ENCODE results near the gene WDHD1.

DNA sequence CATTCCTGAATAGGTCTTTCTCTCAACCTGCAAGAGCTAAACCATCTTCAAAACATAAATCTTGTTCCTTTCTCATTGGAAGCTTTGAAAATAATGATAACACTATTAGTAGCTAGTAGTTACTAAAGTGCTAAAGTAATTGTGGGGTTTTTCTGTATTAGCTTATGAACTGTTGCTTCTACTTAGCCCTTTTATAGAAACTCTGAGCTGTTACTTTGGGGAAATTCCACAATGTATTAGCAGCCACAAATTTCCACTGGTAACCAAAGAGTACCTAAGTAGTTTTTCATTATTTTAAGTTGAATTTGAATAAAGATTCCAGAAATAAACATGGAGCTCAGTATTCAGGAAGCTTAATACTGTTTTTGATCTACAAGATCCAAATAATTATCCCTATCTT, 18.2 kb upstream of the WDHD1 start:
- TF ChIP-seq POLR2A (IDR thresholded peaks at IDR 0.05) (no peak), CTCF (IDR thresholded peaks at IDR 0.05) (no peak), POLR2AphosphoS5 (IDR thresholded peaks at IDR 0.05) (no peak)
